ELF-1 (cell line): ENCODE data around the gene CISD1.
"Not testable (repeated sequence)": the region's sequence is repeated elsewhere in the genome, so short reads cannot be mapped to it uniquely, and the experiment has no call there.

Experiments used
- DNase-seq: peaks from one replicate; pipeline ENCODE4 v3.0.0-alpha.2; 2016; ENCODE audit warnings: low read depth, low spot score

CISD1 gene

DNA sequence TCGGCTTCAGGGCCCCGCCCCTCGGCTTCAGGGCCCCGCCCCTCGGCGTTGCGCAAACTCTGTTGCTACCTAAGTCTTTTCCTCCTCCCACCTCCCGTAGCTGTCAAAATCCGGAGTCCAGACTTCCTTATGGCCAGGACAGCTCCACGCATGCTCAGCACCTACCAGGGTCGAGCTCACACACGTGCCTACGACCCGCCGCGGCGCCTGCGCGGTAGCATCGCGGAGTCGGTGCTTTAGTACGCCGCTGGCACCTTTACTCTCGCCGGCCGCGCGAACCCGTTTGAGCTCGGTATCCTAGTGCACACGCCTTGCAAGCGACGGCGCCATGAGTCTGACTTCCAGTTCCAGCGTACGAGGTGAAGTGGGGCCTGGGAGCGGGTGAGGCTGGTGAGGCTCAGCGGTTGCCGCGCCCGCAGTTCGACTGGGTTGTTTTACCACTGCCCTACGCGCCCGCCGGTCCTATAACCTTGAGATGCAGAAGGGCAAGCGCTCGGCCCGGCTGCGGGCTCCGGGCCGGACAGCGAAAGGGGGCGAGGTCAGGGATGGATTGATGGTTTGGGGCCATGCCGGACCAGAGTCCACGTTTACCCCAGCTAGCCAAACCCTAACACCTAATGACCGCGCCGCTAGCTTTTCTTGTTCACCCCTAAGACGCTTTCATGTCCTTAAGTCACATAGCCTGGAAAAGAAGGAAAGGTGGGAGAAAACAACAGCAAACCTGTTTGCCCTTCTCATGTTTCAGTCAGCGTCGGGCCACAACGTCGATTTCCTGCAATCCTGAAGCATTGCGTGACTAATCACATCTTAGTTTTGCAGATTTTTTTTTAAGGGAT is at the start of gene CISD1:
TSS of gene CISD1 (plus strand) at position 217 of the 836 bp plus-strand sequence. CDS start at position 329, 112 bp downstream.
- DNase-seq: peak; percentile 99

DNA sequence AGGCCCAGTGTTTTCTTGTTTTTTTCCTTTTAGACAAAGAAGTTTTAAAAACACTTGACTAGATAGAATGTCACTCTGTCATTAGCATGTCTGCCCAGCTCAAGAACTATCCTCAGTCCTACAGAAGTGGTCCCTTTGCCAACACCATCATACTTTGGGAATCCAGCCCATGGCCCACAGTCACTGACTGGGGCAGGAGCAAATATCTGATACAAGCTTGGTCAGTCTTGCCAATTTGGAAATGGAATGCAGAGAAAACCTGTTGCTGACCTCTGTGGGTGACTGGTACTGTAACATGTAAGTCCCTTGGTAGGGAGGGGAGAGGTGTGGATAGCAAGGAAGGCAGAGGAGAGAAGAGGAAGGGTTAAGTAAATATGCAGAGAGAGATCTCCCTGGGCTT is 49.1 kb upstream of the CISD1 start:
- DNase-seq: no peak

DNA sequence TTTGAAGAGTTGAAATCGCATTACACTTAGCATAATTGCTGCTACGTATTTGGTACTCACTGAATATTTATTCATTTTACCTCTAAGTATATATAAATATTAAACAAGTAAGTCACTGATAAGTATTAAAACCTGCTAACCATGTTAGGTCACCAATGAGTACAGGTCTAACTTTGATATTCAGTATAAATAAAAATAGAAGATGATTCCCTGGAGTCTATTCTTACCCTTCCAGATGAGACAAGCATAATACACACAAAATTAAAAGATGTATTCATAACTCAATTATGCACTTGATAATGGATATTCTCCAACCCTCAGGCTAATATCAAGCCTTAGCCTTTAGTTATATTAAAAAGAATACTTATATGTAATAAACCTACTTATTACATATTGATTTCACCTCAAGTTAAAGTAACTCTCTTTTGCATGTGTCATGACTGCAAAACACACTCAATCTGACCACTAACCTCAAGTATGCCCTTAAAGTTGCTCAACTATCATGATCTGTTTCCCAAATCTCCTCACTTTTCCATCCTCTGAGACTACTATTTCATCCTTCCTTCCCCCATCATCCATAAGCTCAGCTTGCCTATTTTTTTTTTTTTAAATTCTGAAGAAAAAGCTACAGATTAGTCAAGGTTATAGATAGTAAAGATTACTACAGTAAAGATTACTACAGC is 48.1 kb upstream of the CISD1 start:
- no peak for DNase-seq

DNA sequence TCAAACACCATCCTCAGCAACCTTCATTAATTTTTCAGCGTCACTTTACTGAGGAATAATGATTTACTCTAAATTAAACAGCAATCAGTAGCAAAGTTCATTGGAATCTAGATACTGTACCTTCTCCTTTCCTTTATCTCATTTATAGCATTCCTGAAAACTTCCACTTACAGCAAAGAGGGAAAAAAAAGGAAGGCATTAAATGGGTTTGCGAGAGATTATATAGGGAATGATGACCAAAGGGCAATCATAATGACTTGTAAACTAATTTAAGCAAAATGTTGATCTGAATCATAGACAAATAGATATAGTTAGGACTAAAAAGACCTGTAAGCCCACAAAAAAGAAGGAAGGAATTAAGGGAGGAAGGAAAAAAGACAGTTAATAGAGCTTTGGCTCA is 43.3 kb upstream of the CISD1 start:
- DNase-seq: no peak

DNA sequence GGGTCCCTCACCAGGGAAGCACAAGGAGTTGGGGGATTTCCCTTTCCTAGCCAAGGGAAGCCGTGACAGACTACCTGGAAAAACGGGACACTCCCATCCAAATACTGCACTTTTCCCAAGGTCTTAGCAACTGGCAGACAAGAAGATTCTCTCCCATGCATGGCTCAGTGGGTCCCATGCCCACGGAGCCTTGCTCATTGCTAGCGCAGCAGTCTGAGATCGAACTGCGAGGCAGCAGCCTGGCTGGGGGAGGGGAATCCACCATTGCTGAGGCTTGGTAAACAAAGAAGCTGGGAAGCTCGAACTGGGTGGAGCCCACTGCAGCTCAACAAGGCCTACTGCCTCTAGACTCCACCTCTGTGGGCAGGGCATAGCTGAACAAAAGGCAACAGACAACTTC is 39.1 kb upstream of the CISD1 start:
- DNase-seq: peak; percentile 75

DNA sequence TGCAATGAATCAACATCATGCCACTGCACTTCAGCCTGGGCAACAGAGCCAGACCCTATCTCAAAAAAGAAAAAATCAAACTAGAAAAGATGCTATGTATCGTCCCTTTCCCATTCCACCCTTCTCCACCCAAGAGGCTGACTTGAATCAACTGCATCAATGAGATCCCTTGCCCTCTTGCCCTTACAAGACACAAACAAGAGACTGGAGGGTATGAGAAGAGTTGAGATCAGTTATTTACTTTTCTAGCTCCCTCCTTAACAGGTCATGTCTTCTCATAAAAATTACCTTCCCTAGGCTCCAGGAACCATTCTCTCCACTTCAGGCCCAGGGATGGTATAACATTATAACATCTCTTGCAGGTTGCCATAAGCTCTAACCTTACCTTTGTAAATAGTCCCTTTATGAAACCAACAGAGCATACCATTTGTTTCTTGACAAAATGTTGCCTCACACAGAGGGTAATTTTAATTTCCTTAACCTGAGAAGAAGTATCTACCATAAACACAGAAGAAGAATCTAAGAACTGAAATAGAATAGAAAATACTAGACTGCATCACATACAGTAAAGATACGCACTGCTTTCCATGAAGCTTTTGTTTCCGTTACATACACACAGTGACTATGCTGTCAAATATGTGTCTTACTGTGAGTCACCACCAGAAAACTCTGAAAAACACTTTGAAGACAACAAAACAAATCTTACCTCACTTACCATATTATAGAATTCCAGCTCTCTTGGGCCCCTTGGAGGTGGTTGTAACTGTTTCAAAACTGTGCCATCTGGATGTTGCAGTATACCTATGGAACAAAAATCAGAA is 31.7 kb upstream of the CISD1 start:
- no peak for DNase-seq

DNA sequence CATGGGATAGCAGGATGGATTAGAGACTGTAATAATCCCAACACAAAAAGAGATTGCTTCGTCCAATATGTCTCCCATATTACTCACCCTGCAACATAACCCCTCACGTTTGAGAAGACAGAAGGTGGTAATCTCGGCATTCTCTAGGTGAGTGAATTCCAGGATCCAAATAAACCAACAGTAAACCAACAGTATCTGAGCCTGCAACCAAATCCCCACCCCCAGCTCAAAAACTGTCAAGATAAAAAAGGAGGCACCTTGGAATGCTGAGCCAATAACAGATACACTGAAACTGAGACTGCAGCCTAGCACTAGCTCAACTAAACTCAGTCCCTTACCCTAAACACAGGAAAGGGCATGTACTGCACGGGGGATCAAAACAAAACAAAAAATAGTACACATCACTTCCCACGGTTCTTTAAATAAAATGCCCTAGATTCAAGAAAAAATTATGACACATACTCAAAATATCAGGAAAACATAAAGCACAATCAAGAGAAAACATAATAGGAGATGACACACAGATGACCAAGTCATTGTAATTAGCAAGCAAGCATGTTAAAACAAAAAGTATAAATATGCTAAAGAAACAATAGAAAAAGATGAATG is 29.3 kb upstream of the CISD1 start:
- no peak for DNase-seq

DNA sequence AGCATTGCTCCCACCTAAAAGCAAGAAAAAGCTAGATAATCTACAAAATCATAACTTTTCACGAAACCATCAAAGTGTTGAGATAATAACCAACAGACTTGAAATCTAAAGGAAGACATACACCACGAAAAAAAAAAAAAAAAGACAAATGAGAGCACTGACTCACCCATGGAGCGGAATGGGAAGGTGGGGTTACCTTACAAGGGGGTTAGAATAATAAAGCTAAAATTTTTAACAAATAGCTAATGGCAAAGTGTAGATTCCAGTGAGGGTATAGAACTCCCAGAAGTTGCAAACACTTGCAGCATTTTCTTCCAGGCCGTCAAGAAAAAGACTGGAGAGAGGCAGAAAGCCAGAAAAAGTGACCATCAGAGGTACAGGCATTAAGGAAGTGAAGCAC is 28.4 kb upstream of the CISD1 start:
- no peak for DNase-seq

DNA sequence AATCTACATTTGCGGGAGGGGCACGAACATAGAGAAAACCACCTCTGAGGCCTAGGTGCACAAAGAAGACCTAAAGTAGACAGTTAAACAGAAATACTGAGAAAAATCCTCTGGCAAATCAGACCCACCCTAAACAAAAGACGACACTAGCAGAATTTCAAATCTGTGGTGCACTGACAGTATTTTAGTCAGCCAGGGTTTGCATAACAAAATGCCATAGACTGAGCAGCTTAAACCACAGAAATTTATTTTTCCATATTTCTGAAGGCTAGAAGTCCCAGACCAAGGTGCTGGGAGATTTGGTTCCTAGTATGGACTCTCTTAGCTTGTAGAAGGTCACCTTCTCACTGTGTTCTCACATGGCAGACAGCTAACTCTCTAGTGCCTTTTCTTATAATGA is 27.6 kb upstream of the CISD1 start:
- no peak for DNase-seq

DNA sequence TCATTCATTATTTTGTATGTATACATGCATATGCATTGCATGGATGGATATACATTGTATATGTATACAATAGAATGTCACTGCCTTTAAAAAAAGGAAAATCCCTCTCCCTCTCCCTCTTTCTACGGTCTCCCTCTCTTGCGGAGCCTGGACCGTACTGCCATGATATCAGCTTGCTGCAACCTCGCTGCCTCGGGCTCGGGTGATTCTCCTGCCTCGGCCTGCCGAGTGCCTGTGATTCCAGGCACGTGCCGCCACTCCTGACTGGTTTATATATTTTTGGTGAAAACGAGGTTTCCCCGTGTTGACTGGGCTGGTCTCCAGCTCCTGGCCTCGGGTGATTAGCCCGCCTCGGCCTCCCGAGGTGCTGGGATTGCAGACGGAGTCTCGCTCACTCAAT is 25.7 kb upstream of the CISD1 start:
- no peak for DNase-seq

DNA sequence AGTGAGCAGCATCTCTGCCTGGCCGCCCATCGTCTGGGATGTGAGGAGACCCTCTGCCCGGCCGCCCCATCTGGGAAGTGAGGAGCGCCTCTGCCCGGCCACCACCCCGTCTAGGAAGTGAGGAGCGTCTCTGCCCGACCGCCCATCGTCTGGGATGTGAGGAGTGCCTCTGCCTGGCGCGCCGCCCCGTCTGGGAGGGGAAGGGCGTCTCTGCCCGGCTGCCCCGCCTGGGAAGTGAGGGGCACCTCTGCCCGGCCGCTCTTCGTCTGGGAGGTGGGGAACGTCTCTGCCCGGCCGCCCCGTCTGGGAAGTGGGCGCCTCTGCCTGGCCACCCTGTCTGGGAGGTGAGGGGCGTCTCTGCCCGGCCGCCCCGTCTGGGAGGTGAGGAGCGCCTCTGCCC is 25.2 kb upstream of the CISD1 start:
- not testable (repeated sequence) for DNase-seq

DNA sequence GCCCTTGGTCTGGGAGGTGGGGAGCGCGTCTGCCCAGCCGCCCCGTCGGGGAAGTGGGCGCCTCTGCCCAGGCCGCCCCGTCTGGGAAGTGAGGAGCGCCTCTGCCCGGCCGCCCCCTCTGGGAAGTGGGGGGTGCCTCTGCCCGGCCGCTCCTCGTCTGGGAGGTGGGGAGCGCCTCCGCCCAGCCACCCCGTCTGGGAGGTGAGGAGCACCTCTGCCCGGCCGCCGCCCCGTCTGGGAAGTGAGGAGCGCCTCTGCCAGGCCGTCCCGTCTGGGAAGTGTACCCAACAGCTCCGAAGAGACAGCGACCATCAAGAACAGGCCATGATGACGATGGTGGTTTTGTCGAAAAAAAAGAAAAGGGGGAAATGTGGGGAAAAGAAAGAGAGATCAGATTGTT is 24.7 kb upstream of the CISD1 start:
- not testable (repeated sequence) for DNase-seq

DNA sequence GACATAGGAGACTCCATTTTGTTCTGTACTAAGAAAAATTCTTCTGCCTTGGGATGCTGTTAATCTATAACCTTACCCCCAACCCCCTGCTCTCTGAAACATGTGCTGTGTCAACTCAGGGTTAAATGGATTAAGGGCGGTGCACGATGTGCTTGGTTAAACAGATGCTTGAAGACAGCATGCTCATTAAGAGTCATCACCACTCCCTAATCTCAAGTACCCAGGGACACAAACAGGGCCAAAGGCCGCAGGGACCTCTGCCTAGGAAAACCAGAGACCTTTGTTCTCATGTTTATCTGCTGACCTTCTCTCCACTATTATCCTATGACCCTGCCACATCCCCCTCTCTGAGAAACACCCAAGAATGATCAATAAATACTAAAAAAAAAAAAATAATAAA is 24.3 kb upstream of the CISD1 start:
- not testable (repeated sequence) for DNase-seq

DNA sequence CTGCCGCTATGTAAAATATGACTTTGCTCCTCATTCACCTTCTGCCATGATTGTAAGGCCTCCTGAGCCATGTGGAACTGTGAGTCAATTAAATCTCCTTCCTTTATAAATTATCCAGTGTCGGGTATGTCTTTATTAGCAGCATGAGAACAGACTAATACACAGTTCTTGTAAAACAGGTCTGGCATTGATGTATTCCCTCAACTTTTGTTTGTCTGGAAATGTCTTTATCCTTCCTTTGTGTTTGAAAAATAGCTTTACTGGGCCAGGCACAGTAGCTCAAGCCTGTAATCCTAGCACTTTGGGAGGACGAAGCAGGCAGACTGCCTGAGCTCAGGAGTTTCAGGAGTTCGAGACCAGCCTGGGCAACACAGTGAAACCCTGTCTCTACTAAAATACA is 15.8 kb upstream of the CISD1 start:
- DNase-seq: no peak

DNA sequence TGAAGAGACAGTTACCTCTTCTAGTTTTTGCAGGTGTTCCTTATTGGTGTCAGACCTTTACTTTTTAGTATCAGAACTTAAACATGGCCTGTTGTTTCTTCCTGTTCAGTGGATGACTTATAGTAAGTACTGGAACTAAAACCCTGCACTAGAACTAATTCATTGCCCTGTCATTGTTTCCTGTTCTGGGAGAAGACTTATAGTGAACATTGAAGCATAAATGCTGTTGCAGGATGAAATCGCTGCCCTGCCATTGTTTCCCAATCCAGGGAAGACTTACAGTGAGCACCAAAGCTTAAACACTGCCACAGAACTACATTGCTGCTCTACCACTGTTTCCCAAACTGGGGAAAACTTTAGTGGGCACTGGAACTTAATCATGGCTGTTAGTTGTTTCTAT is 14.3 kb upstream of the CISD1 start:
- no peak for DNase-seq

DNA sequence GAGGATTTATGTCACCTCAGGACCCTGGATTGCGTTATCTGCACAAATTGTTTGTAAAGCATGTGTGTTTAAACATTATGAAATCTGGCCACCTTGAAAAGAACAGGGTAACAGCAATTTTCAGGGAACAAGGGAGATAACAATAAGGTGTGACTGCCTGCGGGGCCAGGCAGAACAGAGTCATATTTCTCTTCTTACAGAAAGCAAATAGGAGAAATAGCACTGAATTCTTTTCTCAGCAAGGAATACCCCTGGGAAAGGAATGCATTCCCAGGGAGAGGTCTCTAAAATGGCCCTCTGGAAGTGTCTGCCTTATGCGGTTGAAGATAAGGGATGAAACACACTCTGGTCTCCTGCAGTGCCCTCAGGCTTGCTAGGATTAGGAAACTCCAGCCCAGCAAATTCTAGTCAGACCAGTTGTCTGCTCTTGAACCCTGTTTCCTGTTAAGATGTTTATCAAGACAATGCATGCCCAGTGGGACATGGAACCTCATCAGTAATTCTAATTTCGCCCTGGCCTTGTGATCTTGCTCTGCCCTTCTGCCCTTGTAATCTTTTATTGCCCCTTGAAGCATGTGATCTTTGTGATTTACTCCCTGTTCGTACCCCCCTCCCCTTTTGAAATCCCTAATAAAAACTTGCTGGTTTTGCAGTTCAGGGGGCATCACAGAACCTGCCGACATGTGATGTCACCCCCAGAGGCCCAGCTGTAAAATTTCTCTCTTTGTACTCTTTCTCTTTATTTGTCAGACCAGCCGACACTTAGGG is 12.8 kb upstream of the CISD1 start:
- DNase-seq: peak; percentile 69

DNA sequence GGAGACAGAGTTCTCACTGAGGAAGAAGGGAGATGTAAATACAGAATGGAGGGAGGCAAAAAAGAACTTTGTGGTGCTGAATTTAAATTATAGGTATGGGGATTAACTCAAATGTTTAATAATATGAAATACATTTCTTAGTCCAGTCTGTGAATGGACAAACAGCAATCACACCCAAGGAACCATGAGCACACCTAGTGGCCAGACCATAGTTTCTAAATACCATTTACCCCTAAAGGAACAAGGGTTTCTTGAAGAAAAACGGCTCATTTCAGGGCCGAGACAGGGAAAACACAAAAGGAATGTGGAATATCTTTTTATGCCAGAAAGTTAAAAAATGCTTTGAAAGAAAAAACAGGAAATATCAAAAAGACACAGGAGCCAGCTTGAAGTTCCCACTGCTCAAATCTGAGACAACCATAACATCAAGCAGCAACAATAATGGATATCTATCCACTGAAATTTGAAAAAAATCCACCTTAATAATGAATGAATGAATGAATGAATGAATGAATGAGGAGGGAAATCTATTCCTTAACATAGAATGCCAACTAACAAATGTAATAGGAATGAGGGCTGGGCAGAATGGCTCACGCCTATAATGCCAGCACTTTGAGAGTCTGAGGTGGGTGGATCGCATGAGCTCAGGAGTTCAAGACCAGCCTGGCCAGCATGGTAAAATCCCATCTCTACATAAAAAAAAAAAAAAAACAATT is 9.8 kb upstream of the CISD1 start:
- no peak for DNase-seq

DNA sequence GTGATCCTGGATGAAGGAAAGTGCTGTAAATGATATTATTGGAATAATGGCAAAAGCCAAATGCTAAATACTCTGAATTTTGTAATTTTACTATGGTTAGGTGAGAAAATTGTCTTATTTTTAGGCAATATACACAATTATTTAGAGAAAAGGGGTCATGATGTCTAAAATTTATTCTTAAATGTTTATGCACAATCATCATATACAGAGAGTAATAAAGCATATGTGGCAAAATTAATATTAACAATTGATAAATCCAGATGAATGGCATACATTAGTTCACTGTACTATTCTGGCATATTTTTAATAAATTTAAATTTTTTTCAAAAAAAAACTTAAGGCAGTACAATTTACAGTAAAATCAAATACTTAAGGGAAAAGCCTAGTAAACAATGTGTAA is 8.6 kb upstream of the CISD1 start:
- no peak for DNase-seq

DNA sequence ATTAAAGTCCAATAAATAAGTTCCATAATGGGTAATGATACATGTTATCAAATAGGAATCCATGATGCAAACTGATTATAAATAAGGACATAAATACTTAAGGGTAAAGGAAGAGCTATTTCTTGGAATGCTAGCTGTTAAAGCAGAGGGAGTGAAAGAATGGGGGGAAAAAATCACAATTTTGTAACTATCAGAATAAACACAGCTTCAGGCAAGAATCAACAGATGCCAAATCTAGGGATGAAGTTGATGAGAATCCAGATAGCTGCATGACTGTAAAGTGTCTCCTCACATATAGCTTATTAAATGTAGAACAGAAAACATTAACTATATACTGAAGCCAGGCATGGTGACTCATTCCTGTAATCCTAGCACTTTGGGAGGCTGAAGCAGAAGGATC is 6.2 kb upstream of the CISD1 start:
- DNase-seq: no peak

DNA sequence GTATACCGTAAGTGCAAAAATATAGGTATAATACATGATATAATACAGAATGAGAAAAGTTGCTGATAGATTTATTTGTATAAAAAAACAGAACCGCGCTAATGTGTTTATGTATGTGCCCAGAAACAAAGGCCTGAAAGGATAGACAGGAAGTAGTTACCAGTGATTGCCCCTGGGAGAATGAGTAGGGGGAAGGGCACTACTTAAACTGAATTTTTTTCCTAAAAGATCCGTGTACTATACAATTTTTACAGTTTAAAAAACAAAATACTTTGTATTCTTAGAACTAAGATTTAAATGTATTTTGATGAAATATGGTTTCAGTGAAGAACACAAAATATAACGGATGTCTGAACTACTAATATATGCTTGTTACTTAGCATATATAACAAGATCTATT is 4.2 kb upstream of the CISD1 start:
- DNase-seq: no peak

DNA sequence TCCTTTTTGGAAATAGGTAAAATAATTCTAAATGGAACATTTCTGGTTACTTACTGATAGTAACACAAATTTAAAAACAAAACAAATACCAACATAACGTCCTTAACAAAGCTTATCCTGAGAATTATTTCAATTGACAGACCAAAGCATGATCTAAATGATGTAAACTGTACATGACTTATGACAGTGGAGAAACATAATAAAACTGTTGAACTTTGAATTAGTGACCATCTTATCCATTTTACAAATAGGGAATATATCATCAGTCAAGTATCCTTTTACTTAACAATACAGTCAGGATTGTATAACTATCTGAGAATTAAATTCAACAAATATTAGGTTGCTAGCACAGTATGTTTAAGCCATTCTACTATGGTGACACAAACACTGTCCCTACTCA is 3.7 kb upstream of the CISD1 start:
- no peak for DNase-seq
